NAMALWA (cell line): ENCODE results near the gene BTRC.
"Not testable (repeated sequence)": the region's sequence is repeated elsewhere in the genome, so short reads cannot be mapped to it uniquely, and the experiment has no call there.

Experiments used
- DNase-seq: peaks from one replicate; pipeline ENCODE4 v3.0.0-alpha.2; 2015; ENCODE audit warnings: low spot score

The BTRC gene

GRCh38 chr10:101386659-101387259 is 32.8 kb downstream of the BTRC start:
- no peak for DNase-seq

- DNase-seq, result no peak
These were observed 34.8 kb downstream of the BTRC start for GRCh38 chr10:101388676-101389276.

- not testable (repeated sequence) for DNase-seq
These were observed 35.6 kb downstream of the BTRC start for GRCh38 chr10:101389532-101389931.

- DNase-seq, result no peak
These were observed 36.1 kb downstream of the BTRC start for GRCh38 chr10:101389986-101390531.

- DNase-seq, result no peak
These were observed 39.4 kb downstream of the BTRC start for GRCh38 chr10:101393378-101393777.

- no peak for DNase-seq
These were observed 40.7 kb downstream of the BTRC start for GRCh38 chr10:101394524-101395133.

GRCh38 chr10:101397140-101397539 is 43.2 kb downstream of the BTRC start:
- DNase-seq, result peak; percentile 60

- no peak for DNase-seq
These were observed 46.6 kb downstream of the BTRC start for GRCh38 chr10:101400585-101400984.

GRCh38 chr10:101402711-101403110 is 48.7 kb downstream of the BTRC start:
- no peak for DNase-seq

GRCh38 chr10:101403161-101403560 is 49.2 kb downstream of the BTRC start:
- no peak for DNase-seq

GRCh38 chr10:101405001-101405400 is 51.0 kb downstream of the BTRC start:
- DNase-seq, result no peak

- no peak for DNase-seq
These were observed 57.6 kb downstream of the BTRC start for GRCh38 chr10:101411598-101411997.

GRCh38 chr10:101414034-101414433 is 60.1 kb downstream of the BTRC start:
- no peak for DNase-seq

GRCh38 chr10:101415884-101416283 is 61.9 kb downstream of the BTRC start:
- no peak for DNase-seq

GRCh38 chr10:101421967-101422366 is 68.0 kb downstream of the BTRC start:
- DNase-seq, result not testable (repeated sequence)

GRCh38 chr10:101425535-101425934 is 71.6 kb downstream of the BTRC start:
- DNase-seq, result no peak

GRCh38 chr10:101428036-101428435 is 74.1 kb downstream of the BTRC start:
- DNase-seq, result no peak

- no peak for DNase-seq
These were observed 75.5 kb downstream of the BTRC start for GRCh38 chr10:101429423-101429822.

- DNase-seq, result no peak
These were observed 82.3 kb downstream of the BTRC start for GRCh38 chr10:101436302-101436701.

- no peak for DNase-seq
These were observed 85.0 kb downstream of the BTRC start for GRCh38 chr10:101438881-101439391.

GRCh38 chr10:101441541-101442455 is 87.8 kb downstream of the BTRC start:
- DNase-seq, result peak; percentile 79

GRCh38 chr10:101442456-101442800 is 88.5 kb downstream of the BTRC start:
- DNase-seq, result no peak
